GM12875 (cell line): ENCODE results near the gene EIF4A3.

Experiments
- H3K4me3 ChIP-seq: one replicate; pipeline ENCODE4 v1.5.1; 2011; ENCODE audit warnings: low read depth, low read length, control low read depth
- CTCF ChIP-seq: IDR thresholded peaks from 2 replicates; pipeline ENCODE4 v1.5.1; 2011; ENCODE audit warnings: low read depth, mild to moderate bottlenecking, control low read depth, inconsistent platforms, low read length, moderate library complexity, borderline replicate concordance; ENCODE audit not compliant: insufficient read depth

The EIF4A3 gene

GRCh38 chr17:80146121-80147034 is 550 bp downstream of the EIF4A3 start:
- no peak for TF ChIP-seq CTCF
- peak overlapping the region; percentile 89 for H3K4me3 ChIP-seq

GRCh38 chr17:80145076-80146075 is 1.6 kb downstream of the EIF4A3 start:
- no peak for TF ChIP-seq CTCF
- H3K4me3 ChIP-seq, result peak overlapping the region; percentile 89

GRCh38 chr17:80142929-80143328 is 4.0 kb downstream of the EIF4A3 start:
- no peak overlapping the region for H3K4me3 ChIP-seq
- TF ChIP-seq CTCF, result no peak

GRCh38 chr17:80141463-80142165 is 5.3 kb downstream of the EIF4A3 start:
- H3K4me3 ChIP-seq, result no peak overlapping the region
- no peak for TF ChIP-seq CTCF

- no peak for TF ChIP-seq CTCF
- no peak overlapping the region for H3K4me3 ChIP-seq
These were observed 8.0 kb downstream of the EIF4A3 start for GRCh38 chr17:80138856-80139426.

GRCh38 chr17:80137131-80137530 is 9.8 kb downstream of the EIF4A3 start:
- no peak for TF ChIP-seq CTCF

More at GRCh38 chr17:80137131-80137530, 9.8 kb downstream of the EIF4A3 start:
- H3K4me3 ChIP-seq, result no peak overlapping the region
